UCSD-AML1 (cell line): Measurements from ENCODE around the gene CCDC85C.

Experiments
- DNase-seq: peaks from one replicate; lab custom pipeline; 2025; ENCODE audit not compliant: unreplicated experiment; lab: John Stamatoyannopoulos, UW

Gene CCDC85C

GRCh38 chr14:99524804-99525698 is 79.0 kb downstream of the CCDC85C start:
- DNase-seq, result no peak

- DNase-seq, result no peak
Observed at GRCh38 chr14:99524091-99524661, 79.8 kb downstream of the CCDC85C start.

GRCh38 chr14:99523704-99524055 is 80.3 kb downstream of the CCDC85C start:
- DNase-seq, result no peak

DNA sequence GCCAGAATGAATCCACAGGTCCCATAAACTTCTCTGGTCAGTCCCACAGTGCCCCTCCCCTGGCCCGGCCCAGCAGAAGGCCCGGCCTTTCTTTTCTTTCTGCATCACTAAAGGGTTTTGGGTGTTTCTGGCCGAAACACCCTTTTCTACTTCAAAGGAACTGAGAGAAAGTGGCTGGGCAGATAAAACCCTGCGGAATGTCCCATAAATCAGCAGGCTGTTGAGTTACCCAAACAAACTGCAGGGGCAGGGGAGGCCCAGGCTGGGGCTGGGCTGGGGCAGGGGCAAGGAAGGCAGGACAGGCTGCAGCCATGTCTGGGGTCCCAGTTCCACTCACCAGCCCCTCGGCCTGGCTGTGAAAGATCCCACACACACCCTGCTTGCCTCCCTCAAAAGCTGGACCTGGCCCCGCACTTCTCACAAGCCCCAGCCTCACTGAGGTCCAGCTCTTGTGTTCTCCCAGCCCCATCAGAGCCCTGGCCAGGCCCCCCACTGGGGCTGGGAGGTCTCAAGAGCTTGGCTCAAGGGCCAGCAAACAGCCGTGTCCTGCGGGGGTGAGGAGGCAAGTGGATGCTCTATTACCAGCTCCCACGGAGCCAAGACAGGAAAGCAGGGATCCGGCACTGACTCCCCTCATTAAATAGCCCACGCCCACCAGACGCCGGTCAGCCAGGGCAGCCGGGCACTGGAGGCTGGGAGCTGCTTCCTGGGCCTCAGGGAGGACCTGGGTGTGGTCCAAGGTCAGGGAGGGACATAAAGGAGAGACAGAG is 80.9 kb downstream of the CCDC85C start:
- DNase-seq, result no peak

DNA sequence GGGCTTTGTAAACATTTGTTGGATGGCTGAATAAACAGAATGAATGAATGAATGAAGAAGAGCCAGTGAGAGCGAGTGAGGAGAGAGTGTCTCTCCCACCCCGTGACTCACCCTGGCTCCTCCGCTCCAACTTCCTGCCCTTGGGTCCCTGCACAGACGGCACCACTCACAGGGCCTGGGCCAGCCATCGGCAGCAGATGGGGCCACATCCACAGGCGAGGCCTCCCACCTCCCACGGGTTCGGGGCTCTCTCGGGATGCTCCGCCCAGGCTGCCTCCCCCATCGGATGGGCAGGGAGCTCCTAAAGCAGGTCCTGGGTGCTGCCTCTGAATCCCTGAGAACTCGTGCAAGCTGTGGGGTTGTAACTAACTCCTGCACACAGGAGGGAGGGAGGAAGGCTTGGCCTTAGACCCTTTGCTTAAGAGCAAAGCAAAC is 81.5 kb downstream of the CCDC85C start:
- DNase-seq, result no peak

DNA sequence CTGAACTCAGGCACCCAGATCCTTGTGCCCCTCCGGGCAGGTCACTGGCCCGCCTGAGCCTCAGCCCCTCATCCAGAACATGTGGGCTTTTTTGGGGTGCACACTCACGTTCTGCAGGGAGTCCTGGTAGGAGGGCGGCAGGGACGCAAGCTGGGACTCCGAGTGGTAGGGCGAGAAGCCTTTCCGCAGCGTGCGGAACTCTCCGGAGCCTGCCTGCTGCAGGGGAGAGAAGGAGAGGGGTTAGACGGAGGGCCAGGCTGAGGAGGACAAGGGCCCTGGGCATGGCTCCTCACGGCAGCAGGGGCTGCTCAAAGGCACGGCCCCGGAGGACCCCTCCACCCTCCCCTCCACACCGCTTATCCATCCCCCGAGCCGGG is 82.0 kb downstream of the CCDC85C start:
- no peak for DNase-seq

GRCh38 chr14:99521176-99522024 is 82.6 kb downstream of the CCDC85C start:
- no peak for DNase-seq

DNA sequence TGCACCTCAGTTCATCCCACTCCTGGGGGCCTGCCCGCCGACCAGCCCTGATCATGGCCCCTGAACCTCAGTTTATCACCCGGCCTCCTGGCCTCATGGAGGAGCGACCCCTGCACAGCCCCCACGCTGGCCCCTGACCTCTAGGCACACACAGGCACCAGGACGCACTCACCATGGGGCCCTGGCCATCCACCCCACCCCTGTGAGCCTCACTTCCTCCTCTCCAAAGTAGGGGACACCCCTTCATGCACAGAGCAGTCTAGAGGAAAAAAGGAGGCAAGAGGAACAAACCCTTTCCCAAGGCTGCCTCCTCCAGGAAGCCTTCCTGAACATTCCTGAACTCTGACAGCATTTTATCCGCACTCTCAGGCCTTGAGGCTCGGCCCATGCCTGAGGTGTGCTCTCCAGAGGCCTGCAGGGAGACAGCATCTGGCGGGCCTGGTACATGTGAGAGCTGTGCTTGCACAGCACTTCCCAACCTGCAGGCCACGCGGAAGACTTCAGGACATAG is 83.4 kb downstream of the CCDC85C start:
- no peak for DNase-seq

GRCh38 chr14:99519931-99520421 is 84.0 kb downstream of the CCDC85C start:
- DNase-seq, result no peak

GRCh38 chr14:99519347-99519881 is 84.6 kb downstream of the CCDC85C start:
- no peak for DNase-seq

- DNase-seq, result peak; percentile 77
Observed at GRCh38 chr14:99518441-99519346, 85.3 kb downstream of the CCDC85C start.

DNA sequence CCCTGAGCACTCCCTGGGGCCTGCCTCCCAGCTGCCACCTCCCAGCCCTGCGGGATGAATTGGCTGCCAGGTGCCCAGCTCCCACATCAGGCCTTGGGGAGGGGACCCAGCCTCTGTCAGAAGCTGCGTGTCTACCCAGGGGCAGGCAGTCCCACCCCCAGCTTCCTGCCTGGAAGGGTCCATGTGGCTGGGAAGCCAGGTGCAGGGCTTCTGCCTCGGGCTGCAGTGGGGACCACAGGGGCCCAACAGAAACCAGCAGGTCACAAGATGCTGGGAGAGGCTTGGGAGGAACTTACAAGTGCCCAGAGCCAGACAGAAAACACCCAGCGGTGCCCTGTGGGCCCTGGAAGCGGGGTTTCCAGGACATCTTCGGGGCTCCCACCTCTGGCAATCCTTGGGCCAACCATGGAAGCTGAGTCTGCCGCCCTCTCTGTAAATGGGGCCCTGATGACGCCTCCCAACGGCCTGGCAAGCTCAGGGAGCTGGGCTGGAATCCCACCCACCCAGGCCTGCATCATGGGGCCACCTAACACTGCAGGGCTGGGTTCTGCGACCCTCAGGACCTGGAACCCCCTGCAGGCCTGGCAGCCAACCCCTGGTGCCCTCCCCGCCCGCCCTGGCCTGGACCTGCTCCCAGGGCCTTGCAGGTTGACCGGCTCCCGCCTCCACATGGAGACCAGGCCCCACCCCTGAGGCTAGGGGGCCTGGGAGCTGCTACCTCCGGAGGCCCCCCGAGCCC is 86.2 kb downstream of the CCDC85C start:
- DNase-seq, result no peak

- no peak for DNase-seq
Observed at GRCh38 chr14:99516871-99517642, 87.0 kb downstream of the CCDC85C start.

DNA sequence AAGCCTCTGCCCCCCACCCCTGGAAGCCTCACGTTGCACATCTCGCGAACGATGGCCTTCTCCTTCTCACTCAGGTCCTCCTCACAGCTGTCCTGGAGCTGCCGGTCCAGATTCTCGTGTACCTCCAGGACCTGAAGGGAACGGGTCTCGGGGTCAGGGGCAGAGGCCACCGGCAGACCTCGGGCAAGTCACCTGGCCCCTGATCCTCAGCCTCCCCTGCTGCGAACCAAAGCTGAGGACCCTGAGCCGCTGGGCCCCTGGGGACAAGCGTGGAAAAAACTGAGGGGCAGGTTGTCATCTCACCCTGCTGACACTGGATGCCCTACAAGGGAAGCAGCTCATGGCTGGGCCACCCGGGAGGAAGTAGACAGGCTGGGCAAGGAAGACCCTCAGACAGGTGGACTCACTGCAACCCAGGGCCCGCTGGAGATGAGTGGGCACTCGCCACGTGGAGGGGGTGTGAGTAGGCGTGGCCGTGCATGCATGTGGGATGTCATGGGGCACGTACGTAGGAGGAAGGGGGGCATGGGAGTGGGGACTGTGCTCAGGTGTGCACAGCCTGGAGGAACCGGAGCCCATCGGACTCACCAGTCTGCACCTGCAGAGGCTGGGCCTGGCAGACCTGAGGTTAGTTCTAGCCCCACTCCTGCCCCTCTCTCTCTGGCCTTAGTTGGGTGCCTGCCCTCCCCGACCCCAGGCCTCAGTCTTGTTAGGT is 87.7 kb downstream of the CCDC85C start:
- no peak for DNase-seq

GRCh38 chr14:99515301-99516155 is 88.5 kb downstream of the CCDC85C start:
- DNase-seq, result no peak

DNA sequence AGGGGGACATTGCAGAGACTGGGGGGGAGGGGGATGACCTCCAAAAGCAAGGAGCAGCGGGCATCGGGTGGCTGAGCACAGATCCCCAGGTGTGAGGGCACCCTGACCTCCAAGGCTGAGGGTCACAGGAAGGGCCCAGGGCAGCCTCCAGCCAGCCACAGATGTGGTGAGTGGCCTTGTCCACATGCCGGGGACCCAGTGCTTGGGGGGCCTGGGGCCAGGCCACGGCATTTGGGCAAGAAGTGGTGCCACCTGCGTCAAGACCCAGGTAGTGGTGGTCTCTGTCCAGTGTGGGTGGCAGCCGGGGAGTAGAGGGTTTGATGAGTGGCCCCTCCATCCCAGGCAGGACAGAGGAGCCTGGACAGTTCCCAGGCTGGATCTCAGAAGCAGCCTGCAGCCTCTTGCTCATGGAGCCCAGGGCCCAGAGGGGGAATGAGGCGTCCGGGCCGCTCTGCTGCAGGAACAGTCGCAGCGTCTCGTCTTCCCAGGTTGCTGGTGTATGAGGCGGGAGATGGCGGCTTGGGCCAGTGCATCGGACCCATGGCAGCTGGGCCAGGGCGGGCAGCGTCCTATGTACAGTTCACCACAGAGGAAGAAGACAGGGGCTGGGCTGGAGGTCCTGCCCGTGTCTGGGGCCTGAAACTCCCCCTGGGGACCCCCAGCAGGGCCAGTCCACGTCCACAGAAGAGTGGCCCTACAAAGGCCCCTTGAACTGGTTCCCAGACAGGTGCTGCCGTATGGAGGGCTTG is 89.3 kb downstream of the CCDC85C start:
- DNase-seq, result no peak
